ENCODE data around the gene GSTK1.

GRCh38 chr7:143289421-143289820 is 26.2 kb downstream of the GSTK1 start:
- TF ChIP-seq EZH2 (IDR thresholded peaks at IDR 0.05; ENCODE audit: borderline replicate concordance, insufficient read depth, low read length, poor library complexity, severe bottlenecking) (no peak), REST (IDR thresholded peaks at IDR 0.05; ENCODE audit: borderline replicate concordance) (no peak)

Measured in neural cell (in vitro differentiated cells).